22Rv1 (cell line): Measurements from ENCODE around the gene MTOR.

ENCODE experiments used
- CTCF ChIP-seq: fragments of 450-650 bp; IDR thresholded peaks from 2 replicates; pipeline ENCODE4 v1.5.1; 2017; ENCODE audit warnings: mild to moderate bottlenecking
- ZFX ChIP-seq: fragments of 450-650 bp; IDR thresholded peaks from 2 replicates; pipeline ENCODE4 v1.6.1; 2017; ENCODE audit warnings: antibody characterized with exemption, borderline replicate concordance

DNA sequence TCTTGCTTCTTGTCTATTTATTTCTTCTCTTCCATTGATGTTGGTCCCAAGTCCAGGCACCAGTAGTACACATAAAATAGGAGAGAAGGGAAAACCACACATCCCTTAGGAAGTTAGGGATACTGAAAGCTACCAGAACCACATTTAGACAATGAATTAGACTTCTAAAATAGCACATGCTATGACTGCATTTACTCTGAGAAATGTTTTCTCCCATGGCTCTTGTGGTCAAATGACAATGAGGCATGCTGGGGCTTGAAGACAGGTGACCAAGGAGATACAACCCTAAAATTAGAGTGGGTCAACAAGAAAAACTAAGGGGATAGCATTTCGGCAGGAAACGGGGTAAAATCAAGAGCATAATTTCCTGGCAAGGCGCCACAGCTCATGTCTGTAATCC, 17.1 kb downstream of the MTOR start:
- TF ChIP-seq CTCF: no peak
- no peak for TF ChIP-seq ZFX
